Effector CD8-positive, alpha-beta T cell (primary cell): Measurements from ENCODE around the gene PWWP2A.

Source experiments
- DNase-seq: peaks from one replicate; lab custom pipeline; 2025; lab: John Stamatoyannopoulos, UW

Gene PWWP2A

GRCh38 chr5:160133071-160133917 is 14.0 kb upstream of the PWWP2A start:
- no peak for DNase-seq

DNA sequence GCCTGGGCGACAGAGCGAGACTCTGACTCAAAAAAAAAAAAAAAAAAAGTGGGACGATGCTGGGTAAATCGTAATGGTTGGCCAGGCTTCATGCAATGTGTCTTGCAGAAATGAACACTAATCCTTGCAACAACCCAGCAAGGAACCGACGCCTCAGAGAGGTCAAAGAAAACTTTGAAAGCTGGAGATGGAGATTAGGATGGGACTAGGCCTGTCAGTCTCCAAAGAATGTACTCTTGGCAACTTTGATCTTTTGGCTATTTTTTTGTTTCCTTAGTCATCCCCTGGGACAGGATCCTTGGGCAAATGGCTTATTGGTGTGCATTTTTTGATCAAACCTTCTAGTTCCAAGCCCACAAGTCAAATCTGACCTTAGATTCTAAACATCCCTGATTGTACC is 10.6 kb upstream of the PWWP2A start:
- no peak for DNase-seq

DNA sequence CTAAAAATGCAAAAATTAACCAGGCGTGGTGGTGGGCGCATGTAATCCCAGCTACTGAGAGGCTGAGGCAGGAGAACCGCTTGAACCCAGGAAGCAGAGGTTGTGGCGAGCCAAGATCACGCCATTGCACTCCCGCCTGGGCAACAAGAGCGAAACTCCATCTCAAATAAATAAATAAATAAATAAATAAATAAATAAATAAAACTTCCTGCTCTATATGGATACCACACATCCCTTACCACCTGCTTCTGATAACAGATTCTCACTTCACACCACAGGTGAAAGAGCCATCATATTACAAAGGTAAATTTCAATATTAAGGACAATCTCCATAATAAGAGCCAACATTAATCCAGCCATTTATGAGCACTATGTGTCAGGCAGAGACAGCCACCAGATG is 9.4 kb upstream of the PWWP2A start:
- DNase-seq = no peak

GRCh38 chr5:160119905-160120266 is 636 bp upstream of the PWWP2A start:
- DNase-seq = no peak

- DNase-seq = peak; percentile 40
These were observed 705 bp downstream of the PWWP2A start for GRCh38 chr5:160118349-160119141.

GRCh38 chr5:160116991-160117390 is 2.3 kb downstream of the PWWP2A start:
- DNase-seq = no peak

DNA sequence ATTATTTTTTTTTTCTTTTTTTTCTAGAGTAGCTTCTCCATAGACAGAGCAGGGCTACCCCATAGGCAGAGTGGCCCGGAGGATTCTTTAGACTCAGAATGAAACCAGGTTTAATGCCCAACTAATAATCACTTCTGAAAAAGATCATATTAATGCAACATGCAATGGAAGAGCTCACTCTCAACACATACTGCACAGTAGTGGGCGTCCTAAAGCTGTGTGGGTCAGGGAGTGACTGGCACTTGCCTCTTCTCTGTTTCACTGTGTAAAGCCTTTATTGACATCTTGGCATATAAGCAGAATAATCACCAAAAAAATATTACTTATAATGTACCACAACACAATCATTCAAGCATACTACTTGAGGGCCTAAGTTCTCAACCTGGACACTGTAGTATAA is 11.1 kb downstream of the PWWP2A start:
- no peak for DNase-seq

DNA sequence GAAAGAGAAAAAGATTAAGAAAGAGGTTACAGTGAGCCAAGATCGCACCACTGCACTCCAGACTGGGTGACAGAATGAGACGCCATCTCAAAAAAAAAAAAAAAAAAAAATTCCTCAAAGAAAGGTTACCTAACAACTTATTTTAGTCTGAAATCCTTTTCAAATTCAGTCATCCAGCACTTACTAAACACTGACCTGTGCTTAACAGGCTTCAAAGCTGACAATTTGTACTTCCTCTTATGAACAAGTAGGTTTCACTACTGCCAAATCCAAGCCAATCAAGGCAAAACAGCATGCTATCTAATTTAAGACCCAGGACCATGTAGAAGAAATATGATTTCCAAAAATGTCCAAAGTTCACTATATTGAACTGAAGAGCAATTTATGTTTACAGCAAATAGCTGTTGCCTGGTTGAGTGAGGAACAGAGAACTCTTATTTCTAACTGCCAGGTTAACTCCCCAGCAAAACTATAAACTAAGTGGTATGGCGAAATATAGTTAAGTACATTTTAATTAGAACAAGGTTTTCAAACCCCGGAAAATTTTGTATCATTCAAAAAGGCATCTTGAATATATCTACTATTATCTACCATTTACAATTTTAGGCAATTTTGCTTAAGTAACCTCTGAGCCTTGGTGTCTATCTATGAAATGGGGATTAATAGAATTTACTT is 13.4 kb downstream of the PWWP2A start:
- DNase-seq = no peak

DNA sequence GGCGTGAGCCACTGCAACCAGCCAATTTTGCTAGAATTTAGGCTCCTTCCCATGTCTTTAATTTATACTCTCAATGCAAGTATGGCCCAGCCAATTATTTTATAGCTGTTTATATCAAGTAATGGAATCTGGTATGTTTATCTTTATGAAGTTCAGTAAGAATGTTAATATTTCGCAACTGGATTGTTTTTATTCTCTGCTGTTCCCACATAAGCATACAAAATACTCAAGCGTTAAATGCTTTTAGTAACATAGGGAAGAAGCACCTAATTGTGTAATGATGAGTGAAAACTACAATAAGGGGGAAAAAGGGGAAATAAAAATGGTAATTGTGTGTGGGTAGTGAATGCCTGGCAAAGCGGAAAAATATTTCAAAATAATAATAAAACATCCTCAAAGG is 21.3 kb downstream of the PWWP2A start:
- DNase-seq = no peak

GRCh38 chr5:160096178-160096577 is 23.1 kb downstream of the PWWP2A start:
- no peak for DNase-seq

DNA sequence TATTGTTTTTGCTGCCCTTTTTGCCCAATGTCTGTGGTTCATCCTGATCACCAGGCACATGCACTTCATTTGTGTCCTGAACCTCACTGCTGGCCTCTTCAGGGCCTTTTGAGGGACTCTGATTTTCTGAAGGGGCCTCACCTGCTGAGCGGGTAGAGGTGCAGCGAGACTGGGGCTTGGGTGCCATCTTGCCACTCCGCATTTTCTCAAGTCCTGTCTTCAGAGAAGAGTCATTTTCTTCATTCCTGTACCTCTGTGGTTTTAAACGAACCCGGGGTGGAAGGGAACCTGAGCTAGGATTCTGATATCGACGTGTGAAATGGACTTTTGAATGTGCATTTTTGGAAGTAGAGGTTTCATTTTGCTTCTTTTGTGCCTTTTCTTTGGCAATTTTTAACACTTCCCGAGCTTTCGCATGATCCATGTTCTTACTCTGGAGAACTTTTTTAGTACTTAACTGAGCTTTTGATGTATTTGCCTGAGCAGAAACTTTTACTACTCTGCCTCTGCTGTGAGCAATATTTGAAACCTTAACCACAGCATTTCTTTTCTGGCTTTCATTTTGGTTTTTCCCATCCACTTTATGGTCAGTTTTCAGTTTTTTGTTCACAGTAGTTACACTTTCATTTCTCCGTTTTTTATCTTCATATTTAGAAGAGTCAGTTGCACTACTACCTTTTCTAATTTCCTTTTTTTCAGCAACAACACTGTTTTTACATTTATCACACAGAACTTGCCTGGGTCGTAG is 26.1 kb downstream of the PWWP2A start:
- no peak for DNase-seq

GRCh38 chr5:160092514-160092913 is 26.7 kb downstream of the PWWP2A start:
- DNase-seq = no peak

- no peak for DNase-seq
These were observed 29.2 kb downstream of the PWWP2A start for GRCh38 chr5:160090059-160090458.

- DNase-seq = no peak
These were observed 29.7 kb downstream of the PWWP2A start for GRCh38 chr5:160089531-160089930.

DNA sequence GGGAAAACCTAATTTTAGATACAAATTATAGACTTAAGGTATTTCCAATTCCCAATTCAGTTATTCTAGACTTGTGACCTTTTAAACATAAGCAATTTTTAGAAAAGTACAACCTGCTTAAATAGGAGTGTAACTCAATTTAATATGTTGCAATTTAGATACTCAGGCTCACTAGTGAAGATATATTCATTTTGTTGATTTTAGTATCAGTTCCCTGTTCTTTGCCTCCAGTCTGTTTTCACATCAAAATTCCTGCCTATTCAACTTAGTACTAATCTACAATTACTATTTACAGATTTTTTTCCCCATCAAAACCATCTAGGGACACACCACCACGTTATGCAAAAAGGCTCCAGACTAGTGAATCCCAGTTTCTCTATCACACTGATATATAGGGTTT is 30.4 kb downstream of the PWWP2A start:
- no peak for DNase-seq

DNA sequence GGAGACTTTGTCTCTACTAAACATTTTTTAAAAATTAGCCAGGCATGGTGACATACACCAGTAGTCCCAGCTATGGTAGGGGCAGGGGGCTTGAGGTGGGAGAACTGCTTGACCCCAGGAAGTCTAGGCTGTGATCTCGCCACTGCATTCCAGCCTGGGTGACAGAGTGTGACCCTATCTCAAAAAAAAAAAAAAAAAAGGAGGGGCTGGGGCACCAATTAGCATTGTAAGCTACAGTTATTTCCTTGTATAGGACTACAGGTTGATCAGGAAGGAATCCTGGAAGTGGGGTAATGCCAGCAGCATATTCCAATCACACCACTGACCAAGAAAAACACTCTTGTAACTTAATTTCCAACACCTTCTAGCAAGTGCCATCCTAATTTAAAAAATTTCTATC is 32.1 kb downstream of the PWWP2A start:
- DNase-seq = no peak

- DNase-seq = no peak
These were observed 35.1 kb downstream of the PWWP2A start for GRCh38 chr5:160084144-160084543.

GRCh38 chr5:160083501-160083900 is 35.7 kb downstream of the PWWP2A start:
- DNase-seq = no peak

GRCh38 chr5:160082614-160083500 is 36.4 kb downstream of the PWWP2A start:
- DNase-seq = no peak

DNA sequence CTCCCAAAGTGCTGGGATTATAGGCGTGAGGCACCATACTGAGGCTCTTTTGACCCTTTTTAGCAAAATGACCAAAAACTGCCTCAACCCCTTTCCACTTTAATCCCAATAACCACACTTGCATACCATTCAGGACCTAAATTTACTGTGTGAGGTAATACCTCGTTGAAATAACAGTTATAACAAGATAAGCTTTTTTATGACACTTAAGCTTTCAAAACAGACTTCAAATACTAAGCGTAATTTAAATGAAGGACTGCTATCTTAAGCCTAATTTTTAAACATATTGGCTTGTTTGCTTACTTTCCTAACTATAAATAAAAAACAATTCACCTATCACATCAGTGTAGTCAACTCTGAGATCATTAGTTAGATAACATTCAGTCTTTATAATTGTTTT is 37.8 kb downstream of the PWWP2A start:
- no peak for DNase-seq

DNA sequence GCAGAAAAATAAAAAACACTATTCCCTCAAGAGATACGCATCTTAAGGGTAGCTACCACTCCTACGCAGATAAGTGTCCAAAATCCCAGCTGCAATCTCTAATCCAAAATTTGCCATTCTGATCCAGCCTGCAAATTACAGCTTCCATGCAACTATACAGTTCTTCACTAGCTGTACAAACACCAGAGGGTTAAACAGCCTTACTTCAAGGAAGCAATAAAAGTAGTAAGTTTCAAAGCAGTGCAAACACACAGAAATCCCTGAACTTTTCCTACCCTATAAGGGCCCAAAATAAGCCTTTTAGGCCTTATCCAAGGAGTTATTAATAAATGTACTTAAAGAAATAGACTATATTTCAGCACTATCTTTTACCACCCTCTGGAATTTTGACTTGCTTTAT is 39.5 kb downstream of the PWWP2A start:
- DNase-seq = no peak
